Renal cortex interstitium (tissue), 15 donors: Measurements from ENCODE around the gene DNALI1. TPM values are rescaled to one million over a fixed set of nuclear protein-coding genes. Genes with fewer than 3 reads are reported as not detected.
"Not testable (repeated sequence)": the region's sequence is repeated elsewhere in the genome, so short reads cannot be mapped to it uniquely, and the experiment has no call there.

Experiments
- DNase-seq, 11 donors: peaks; one replicate each; pipeline ENCODE4 v3.0.0-alpha.2; 2013; ENCODE audit warnings: low read depth in 9 of 11, low spot score in 4 of 11; ENCODE audit errors: extremely low read depth in 1 of 11
- long read RNA-seq, 16 experiments: transcript quantifications; one replicate each; lab custom pipeline, GENCODE V29; 2026
- polyA plus RNA-seq, 3 donors: library from polyadenylated mRNA; unstranded; fragments of 120-200 nt; gene quantifications; one replicate each; pipeline ENCODE4 v1.2.1, GENCODE V29; 2013; ENCODE audit not compliant: insufficient read length in 3 of 3

The DNALI1 gene
- polyA plus RNA-seq, result 10 to 100 TPM; 64.5 to 88.0 (median 70.2) TPM
- long read RNA-seq, donor 1, transcript DNALI1-203 (3 exons, 621 nt), result minor isoform, 6 of 19 reads
- long read RNA-seq, donor 1, transcript DNALI1-201 (6 exons, 2,649 nt), result major isoform, 9 of 19 reads
- long read RNA-seq, donor 1, partial matches to known transcripts, result 0 of 19 reads
- long read RNA-seq, donor 1, other reads (novel, unspliced or antisense), result 0 of 19 reads
- long read RNA-seq, donor 2, transcript DNALI1-201 (6 exons, 2,649 nt), result major isoform, 16 of 24 reads
- long read RNA-seq, donor 2, partial matches to known transcripts, result 0 of 24 reads
- long read RNA-seq, donor 2, other reads (novel, unspliced or antisense), result 0 of 24 reads
- long read RNA-seq, donor 3, transcript DNALI1-201 (6 exons, 2,649 nt), result major isoform, 25 of 41 reads
- long read RNA-seq, donor 3, transcript DNALI1-203 (3 exons, 621 nt), result minor isoform, 7 of 41 reads
- long read RNA-seq, donor 3, partial matches to known transcripts, result 5 of 41 reads
- long read RNA-seq, donor 3, other reads (novel, unspliced or antisense), result 0 of 41 reads
- long read RNA-seq, donor 4, transcript DNALI1-201 (6 exons, 2,649 nt), result major isoform, 7 of 11 reads
- long read RNA-seq, donor 4, partial matches to known transcripts, result 0 of 11 reads
- long read RNA-seq, donor 4, other reads (novel, unspliced or antisense), result 0 of 11 reads
- long read RNA-seq, donor 5, result 0 reads
- long read RNA-seq, donor 6, transcript DNALI1-203 (3 exons, 621 nt), result minor isoform, 5 of 28 reads
- long read RNA-seq, donor 6, transcript DNALI1-204 (2 exons, 712 nt), result minor isoform, 5 of 28 reads
- long read RNA-seq, donor 6, transcript DNALI1-201 (6 exons, 2,649 nt), result major isoform, 14 of 28 reads
- long read RNA-seq, donor 6, partial matches to known transcripts, result 0 of 28 reads
- long read RNA-seq, donor 6, other reads (novel, unspliced or antisense), result 0 of 28 reads
- long read RNA-seq, donor 7, transcript DNALI1-203 (3 exons, 621 nt), result minor isoform, 7 of 174 reads
- long read RNA-seq, donor 7, transcript DNALI1-201 (6 exons, 2,649 nt), result major isoform, 17 of 174 reads
- long read RNA-seq, donor 7, partial matches to known transcripts, result 77 of 174 reads
- long read RNA-seq, donor 7, other reads (novel, unspliced or antisense), result 68 of 174 reads
- long read RNA-seq, donor 8, transcript DNALI1-203 (3 exons, 621 nt), result major isoform, 23 of 65 reads
- long read RNA-seq, donor 8, transcript DNALI1-204 (2 exons, 712 nt), result minor isoform, 5 of 65 reads
- long read RNA-seq, donor 8, transcript DNALI1-205 (2 exons, 3,539 nt), result minor isoform, 7 of 65 reads
- long read RNA-seq, donor 8, transcript DNALI1-201 (6 exons, 2,649 nt), result minor isoform, 17 of 65 reads
- long read RNA-seq, donor 8, partial matches to known transcripts, result 13 of 65 reads
- long read RNA-seq, donor 8, other reads (novel, unspliced or antisense), result 0 of 65 reads
- long read RNA-seq, donor 9, transcript DNALI1-201 (6 exons, 2,649 nt), result major isoform, 13 of 22 reads
- long read RNA-seq, donor 9, transcript DNALI1-203 (3 exons, 621 nt), result minor isoform, 6 of 22 reads
- long read RNA-seq, donor 9, partial matches to known transcripts, result 0 of 22 reads
- long read RNA-seq, donor 9, other reads (novel, unspliced or antisense), result 0 of 22 reads
- long read RNA-seq, donor 10, transcript DNALI1-203 (3 exons, 621 nt), result minor isoform, 7 of 31 reads
- long read RNA-seq, donor 10, transcript DNALI1-201 (6 exons, 2,649 nt), result major isoform, 17 of 31 reads
- long read RNA-seq, donor 10, partial matches to known transcripts, result 5 of 31 reads
- long read RNA-seq, donor 10, other reads (novel, unspliced or antisense), result 0 of 31 reads
- long read RNA-seq, donor 11, transcript DNALI1-201 (6 exons, 2,649 nt), result major isoform, 12 of 105 reads
- long read RNA-seq, donor 11, partial matches to known transcripts, result 77 of 105 reads
- long read RNA-seq, donor 11, other reads (novel, unspliced or antisense), result 11 of 105 reads
- long read RNA-seq, donor 12, transcript DNALI1-201 (6 exons, 2,649 nt), result major isoform, 7 of 16 reads
- long read RNA-seq, donor 12, partial matches to known transcripts, result 0 of 16 reads
- long read RNA-seq, donor 12, other reads (novel, unspliced or antisense), result 0 of 16 reads
- long read RNA-seq, donor 13, transcript DNALI1-205 (2 exons, 3,539 nt), result minor isoform, 7 of 53 reads
- long read RNA-seq, donor 13, transcript DNALI1-201 (6 exons, 2,649 nt), result major isoform, 16 of 53 reads
- long read RNA-seq, donor 13, transcript DNALI1-203 (3 exons, 621 nt), result minor isoform, 13 of 53 reads
- long read RNA-seq, donor 13, partial matches to known transcripts, result 5 of 53 reads
- long read RNA-seq, donor 13, other reads (novel, unspliced or antisense), result 9 of 53 reads
- long read RNA-seq, donor 14, transcript DNALI1-203 (3 exons, 621 nt), result minor isoform, 5 of 20 reads
- long read RNA-seq, donor 14, transcript DNALI1-201 (6 exons, 2,649 nt), result major isoform, 13 of 20 reads
- long read RNA-seq, donor 14, partial matches to known transcripts, result 0 of 20 reads
- long read RNA-seq, donor 14, other reads (novel, unspliced or antisense), result 0 of 20 reads
- long read RNA-seq, donor 15, transcript DNALI1-201 (6 exons, 2,649 nt), result major isoform, 11 of 17 reads
- long read RNA-seq, donor 15, partial matches to known transcripts, result 0 of 17 reads
- long read RNA-seq, donor 15, other reads (novel, unspliced or antisense), result 0 of 17 reads
- long read RNA-seq, donor 16, transcript DNALI1-201 (6 exons, 2,649 nt), result major isoform, 36 of 68 reads
- long read RNA-seq, donor 16, transcript DNALI1-203 (3 exons, 621 nt), result minor isoform, 11 of 68 reads
- long read RNA-seq, donor 16, partial matches to known transcripts, result 13 of 68 reads
- long read RNA-seq, donor 16, other reads (novel, unspliced or antisense), result 0 of 68 reads

GRCh38 chr1:37556712-37557196, at the start of gene DNALI1:
Gene DNALI1 (plus strand): TSS chr1:37556940. CDS start chr1:37556995, 55 bp downstream.
- peak; percentile 64 to 89 (median 84) for DNase-seq

DNA sequence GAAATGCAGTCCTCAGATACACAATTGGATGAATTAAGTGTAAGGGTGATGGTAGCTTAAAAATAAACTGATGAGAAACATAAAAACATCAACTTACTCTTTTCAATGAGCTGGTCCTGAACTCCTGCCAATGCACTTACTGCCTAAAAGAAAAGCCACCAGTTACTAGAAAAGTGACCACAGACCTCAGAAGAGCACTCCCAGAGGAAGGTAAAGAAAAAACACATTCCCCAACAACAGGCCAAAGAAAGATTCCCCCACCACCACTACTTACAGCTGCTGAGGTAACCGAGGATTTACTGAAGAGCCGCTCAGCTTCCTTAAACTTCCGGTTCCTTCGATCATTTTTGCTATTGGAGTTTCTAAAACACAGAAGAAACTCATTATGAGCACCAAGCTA, 47.6 kb upstream of the DNALI1 start:
- no peak for DNase-seq

DNA sequence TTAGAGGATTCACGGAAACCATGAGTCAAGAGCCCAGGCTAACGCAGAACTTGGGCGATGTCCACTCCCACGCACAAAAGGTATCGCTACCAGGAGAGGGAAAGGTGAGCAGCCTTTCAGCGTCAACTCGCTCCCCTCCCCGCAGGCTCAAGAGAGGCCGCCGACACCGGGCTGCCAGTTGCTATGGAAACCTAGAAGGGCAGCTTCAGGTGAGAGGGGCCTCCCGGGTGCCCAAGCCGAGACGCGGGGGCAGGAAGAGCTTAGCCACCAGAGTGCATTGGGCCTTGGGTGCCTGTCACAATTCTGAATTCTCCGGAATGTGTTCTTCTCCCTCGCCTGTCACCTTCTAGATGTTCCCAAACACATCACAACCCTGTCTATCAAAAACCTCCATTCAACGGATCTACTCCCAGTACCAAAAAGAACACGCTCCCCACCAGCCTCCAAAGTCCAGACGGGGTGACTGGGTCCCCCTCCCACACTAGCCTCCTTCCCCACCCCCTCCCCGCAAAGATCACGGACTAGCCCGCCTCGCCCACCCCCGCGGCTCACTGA, 42.9 kb upstream of the DNALI1 start:
- DNase-seq, result peak in 3 of 11 donors; percentile 10 to 36 (median 27)

DNA sequence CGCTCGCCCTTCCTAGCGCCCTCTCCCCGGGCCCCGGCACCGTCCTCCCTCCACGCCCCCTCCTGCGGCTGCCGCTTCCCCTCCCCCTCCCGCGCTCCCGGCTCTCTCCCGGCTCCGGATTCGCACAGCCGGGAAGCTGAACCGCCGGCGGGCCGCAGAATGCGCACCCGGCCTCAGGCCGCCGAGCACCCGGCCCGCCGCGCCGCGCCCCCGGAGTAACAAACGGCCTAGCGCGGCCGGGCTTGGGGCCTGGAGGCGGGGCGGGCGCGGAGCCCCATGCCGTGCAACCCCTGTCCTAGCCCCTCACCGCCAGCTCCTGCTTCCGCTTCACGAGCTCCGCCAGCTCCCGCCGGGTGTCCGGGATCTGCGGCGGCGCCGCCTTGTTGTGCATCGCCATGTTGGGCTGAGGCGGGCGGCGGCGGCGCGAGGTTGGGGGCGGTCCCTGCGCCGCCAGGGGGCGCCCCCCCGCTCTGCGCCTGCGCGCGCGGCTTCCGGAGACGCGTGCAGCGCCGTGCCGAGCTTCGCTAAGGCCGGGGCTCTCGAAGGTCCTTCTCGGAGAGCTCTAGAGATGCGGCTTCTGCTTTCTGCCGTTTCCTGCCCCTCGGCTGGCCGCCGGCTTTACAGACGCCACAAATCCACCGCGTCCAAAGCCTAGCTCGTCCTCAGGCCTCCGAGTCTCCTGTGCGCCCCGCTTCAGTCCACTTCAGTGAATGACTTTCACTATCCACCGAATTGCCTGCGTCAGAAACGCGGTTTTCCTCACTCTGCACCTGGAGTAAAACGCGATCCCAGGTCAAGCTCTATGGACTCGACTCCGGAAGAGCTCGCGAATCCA, 42.2 kb upstream of the DNALI1 start, which contains the start of gene MEAF6:
MEAF6 (minus strand) TSS at position 417 of the 835 bp plus-strand sequence; CDS start at position 397, 20 bp downstream.
- DNase-seq, result peak; percentile 68 to 86 (median 77)

- no peak for DNase-seq
These were observed 41.3 kb upstream of the DNALI1 start for GRCh38 chr1:37515185-37516034.

DNA sequence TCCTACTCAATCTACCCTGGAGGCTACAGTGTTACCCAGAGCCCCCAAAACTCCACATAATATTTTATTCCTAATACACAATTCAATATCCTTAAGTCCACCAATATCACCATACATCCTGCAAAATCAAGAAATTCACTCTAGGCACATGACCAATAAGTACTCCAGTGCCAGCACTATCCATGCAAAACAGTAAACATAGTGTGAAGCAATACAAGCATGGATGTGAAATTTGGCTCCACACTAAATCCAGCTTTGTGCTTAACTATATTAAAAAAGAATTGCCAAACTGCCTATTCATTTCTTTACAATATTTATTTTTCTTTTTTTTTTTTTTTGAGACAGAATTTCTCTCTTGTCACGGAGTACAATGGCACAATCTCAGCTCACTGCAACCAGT, 39.2 kb upstream of the DNALI1 start:
- DNase-seq, result no peak

- DNase-seq, result not testable (repeated sequence)
These were observed 38.5 kb upstream of the DNALI1 start for GRCh38 chr1:37518241-37518640.

DNA sequence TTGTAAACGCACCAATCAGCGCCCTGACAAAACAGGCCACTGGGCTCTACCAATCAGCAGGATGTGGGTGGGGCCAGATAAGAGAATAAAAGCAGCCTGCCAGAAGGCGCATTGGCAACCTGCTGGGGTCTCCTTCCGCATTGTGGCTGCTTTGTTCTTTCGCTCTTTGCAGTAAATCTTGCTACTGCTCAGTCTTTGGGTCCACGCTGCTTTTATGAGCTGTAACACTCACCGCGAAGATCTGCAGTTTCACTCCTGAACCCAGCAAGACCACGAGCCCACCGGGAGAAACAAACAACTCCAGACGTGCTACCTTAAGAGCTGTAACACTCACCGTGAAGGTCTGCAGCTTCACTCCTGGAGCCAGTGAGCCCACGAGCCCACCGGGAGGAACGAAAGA, 37.8 kb upstream of the DNALI1 start:
- DNase-seq, result not testable (repeated sequence)

- no peak for DNase-seq
These were observed 37.1 kb upstream of the DNALI1 start for GRCh38 chr1:37519613-37520012.

- DNase-seq, result not testable (repeated sequence)
These were observed 26.9 kb upstream of the DNALI1 start for GRCh38 chr1:37529888-37530287.

- not testable (repeated sequence) for DNase-seq
These were observed 24.2 kb upstream of the DNALI1 start for GRCh38 chr1:37532418-37533156.

DNA sequence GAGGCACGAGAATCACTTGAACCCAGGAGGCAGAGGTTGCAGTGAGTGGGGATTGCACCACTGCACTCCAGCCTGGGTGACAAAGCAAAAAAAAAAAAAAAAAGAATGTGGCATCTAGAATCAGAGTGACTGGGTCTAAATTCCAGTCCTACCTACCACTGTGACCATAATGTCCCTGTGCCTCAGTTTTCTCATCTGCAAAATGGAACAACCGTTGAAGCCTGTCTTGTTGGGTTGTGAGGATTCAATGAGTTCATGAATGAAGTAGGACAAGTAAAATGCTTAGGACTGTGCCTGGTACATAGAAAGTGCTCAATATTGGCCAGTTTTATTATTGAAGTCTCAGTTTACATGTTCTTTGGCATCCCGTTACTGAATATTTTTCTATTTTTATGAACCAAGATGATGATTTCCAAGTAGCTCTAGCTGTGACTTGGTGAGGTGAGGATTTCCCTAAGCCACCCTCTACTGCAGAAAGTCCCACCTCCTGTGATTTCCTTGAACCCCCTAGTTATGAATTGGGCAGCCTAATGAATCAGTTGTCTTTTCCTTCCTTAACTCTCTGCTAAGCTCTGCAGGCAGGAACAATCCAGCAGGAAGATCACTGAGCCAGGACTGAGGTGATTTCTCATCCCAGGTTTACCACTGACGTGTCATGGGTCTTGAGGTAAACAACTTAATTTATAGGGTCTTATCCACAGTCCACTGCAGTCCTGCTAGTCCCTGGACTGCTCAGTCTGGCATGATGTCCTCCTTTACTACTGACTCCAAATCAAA, 23.2 kb upstream of the DNALI1 start:
- no peak for DNase-seq
